NCI-H187 (cell line): ENCODE measurements around the gene LARGE1.
A peak's percentile ranks its signal among the peaks of the same experiment; 100 is the strongest.

Experiments
- DNase-seq, 2 experiments: peaks; one replicate each; lab custom pipeline; 2025; lab: John Stamatoyannopoulos, UW

LARGE1 gene

GRCh38 chr22:33776491-33776890, 143.8 kb downstream of the LARGE1 start:
- no peak for DNase-seq

GRCh38 chr22:33774781-33775180, 145.5 kb downstream of the LARGE1 start:
- no peak for DNase-seq

- no peak for DNase-seq
These were observed 147.5 kb downstream of the LARGE1 start for GRCh38 chr22:33772745-33773144.

DNA sequence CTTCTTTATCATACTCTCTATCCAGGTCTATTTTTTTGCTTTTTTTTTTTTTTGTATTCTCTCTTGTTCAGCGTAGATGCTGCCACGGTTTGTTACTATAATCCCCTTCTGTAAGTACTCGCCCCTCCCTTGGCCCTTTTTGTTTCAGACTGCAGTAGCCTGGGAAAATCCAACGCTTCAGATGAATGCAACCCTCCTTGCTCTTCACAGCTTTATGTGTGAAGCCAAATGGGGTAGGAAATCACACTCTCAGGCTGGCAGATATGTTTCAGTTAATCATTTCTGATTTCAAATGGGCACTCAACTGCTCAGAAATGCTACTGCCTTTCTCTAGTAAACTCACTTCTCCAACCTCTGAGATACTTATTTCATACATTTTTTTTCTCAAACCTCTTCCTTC, 149.1 kb downstream of the LARGE1 start:
- no peak for DNase-seq

GRCh38 chr22:33770723-33771122, 149.6 kb downstream of the LARGE1 start:
- DNase-seq, result no peak

DNA sequence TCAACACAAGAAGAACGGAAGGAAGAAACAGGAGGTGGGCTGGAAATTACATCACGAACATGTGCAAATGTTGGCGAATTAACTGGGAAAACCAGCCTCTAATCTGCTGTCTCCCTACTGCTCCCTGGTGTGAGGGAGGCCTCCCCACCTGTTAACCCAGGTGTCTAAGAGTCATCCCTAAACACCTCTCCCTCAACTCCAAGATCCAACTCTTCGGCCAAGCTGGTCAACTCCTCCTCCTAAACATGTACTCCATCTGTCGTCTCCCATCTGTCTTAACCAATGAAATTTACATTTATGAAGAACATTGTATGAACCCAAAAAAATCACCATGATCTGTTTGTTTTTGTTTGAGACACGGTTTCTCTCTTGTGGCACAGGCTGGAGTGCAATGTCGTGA, 154.2 kb downstream of the LARGE1 start:
- DNase-seq, result no peak

- no peak for DNase-seq
These were observed 161.3 kb downstream of the LARGE1 start for GRCh38 chr22:33758961-33759360.

DNA sequence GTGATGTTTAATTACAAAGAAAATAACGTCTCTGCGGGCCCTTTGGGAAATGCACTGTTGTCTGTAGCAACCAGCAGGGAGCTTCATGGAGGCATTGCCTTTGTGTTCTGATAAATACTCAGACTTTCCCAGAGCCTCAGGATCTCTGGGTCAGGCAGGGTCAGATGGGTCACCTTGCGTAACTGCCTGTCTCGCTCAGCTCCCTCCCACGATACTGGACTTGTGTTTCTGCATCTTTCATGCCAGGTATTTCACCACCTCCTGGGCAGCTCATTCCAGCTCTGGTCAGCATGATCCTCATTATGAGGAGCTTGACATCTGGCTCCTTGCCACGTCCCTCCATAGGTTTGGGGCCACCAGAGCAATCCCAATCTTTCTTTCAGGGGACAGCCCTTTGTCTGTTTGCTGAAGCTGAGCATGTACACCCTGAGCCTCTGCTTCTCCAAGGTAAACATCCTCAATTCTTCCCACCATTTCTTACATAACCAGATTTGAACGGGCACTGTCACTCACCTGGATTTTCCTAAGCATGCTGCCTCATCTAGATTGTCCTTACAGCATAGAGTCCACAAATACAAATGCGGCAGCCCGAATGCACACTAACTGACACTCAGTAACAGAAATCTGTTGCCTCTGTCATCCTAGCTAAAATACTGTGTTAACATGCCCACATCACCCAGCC, 162.3 kb downstream of the LARGE1 start:
- no peak for DNase-seq

- DNase-seq, result no peak
These were observed 163.1 kb downstream of the LARGE1 start for GRCh38 chr22:33757041-33757801.

GRCh38 chr22:33756508-33756949, 163.7 kb downstream of the LARGE1 start:
- no peak for DNase-seq

DNA sequence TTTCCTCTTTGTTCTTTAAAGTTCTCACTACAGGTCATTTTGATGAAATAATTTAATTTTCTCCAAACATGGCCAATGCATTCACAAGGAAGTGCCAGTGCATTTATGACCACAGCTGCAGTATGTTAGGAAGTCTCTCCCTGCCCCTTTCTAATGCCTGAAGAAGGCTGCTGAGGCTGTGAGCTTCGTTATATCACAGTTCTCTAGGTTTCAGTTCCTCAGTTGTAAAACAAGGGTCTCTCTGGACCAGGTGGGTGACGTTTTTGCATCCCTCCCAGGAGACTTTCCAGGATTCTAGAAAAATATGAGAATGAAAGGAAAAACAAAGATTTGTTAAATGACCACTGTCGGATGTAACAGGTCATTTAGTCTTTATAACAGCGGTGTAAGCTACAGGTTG, 171.6 kb downstream of the LARGE1 start:
- no peak for DNase-seq

DNA sequence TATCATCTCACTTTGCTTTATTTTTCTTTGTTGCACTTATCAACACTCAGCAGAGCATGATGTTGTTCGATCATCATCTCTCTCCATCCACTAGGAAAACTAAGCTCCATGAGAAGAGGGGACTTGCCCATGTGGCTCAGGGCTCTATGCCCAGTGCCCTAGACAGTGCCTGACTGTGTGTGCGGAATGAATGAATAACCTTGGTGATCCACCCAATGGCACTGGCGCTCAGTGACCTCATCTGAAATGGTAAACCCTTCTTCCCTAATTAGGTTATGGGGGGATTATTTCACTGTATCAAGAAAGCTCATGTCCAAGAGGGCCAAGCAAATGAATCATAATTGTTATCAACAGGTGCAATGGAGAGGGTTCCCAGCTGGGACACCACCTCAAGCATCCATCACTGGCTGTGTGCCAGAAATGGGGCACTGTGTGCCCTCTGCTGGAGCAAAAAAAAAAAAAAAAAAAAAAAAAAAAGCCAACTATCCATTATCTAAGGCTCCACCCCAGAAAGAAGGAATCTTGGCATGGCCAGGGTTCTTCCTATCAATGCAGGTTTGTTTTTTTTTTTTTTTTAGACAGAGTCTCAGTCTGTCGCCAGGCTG, 172.6 kb downstream of the LARGE1 start:
- DNase-seq, result peak in 1 of 2 experiments; percentile 11

GRCh38 chr22:33747029-33747428, 173.2 kb downstream of the LARGE1 start:
- DNase-seq, result no peak

GRCh38 chr22:33746501-33746928, 173.8 kb downstream of the LARGE1 start:
- DNase-seq, result no peak

DNA sequence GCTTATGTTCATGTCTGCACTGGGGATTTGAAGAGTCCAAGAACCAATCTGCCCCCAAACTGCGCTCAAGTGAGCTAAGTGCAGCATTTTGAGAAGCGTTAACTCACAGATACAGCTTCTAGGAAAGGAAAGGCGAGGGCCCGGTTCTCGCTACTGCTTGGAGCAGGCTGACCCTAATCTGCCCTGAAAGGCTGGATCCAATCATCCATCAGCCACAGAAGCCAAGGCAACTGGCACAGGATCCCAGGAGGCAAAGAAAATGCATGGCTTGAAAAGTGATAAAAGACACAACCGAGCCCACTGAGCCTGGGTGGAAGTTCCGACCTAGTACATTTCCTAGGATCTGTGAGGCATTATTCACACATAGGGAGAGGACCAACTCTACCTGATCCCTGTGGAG, 174.8 kb downstream of the LARGE1 start:
- no peak for DNase-seq

GRCh38 chr22:33743756-33744155, 176.5 kb downstream of the LARGE1 start:
- no peak for DNase-seq

DNA sequence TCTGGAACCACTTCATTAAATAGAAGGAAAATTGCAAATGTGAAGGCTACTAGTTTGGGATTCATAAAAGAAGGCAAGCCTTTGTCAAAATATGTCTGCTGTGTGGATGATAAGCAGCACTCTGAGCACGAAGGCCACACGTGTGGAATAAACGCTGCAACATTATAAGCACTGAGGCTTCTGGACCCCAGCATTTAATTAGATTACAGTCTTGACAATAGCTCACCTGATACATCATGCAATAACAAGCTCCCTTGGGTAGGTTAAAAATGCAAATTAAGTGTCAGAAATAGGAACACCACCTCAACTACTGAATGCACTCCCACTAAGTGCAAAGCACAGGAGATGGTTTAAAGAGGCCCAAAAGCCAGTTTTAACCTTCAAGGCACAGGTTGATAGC, 179.3 kb downstream of the LARGE1 start:
- no peak for DNase-seq

DNA sequence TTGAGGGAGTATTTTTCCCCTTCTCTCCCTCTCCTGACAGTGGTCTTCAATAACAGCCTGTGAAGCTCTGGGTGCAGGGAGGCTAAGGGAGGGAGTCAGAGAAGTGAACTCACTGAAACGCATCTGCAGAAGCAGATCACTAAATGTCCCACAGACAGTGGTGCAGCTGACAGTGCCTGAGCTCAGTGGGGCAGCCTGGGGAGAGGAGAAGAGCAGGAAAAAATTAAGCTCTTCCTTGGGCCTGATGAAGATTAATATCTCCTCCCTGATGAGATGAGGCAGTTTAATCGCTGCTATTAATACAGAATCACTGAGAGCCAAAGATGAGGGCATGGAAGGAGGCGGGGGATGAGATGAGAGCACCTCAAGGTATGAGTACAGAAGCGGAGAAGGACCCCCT, 180.8 kb downstream of the LARGE1 start:
- no peak for DNase-seq

DNA sequence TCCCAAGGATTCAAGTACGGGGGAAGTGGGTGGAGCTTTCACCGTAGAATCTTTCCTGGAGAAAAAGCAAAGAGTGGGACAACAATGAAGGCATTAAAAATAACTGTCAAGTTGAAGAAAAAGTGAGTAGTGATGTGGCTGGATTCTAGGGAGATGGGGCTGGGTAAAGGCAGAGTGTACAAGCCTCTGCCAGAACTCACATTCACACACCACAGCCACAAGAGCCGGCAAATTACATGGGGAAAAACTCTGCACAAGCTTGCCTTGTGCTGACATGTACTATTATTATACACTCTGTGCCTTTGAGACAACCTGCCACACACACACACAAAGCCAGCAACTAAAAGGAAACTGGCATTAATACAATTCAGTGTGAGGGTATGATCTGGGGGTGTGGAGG, 182.6 kb downstream of the LARGE1 start:
- DNase-seq, result no peak

DNA sequence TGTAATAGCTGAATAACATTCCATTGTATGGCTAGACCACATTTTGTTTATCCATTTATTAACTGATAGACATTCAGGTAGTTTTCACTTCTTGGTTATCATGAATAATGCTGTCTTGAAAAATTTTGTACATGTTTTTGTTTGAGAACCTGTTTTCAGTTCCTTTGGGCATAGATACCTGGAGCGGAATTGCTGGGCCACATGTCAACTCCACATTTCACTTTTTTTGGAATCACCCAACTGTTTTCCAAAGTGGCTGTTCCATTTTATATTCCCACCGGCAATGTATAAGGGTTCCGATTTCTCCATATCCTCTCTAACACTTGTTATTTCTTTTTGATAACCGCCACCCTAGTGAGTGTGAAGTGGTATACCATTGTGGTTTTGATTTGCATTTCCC, 184.3 kb downstream of the LARGE1 start:
- no peak for DNase-seq

- no peak for DNase-seq
These were observed 191.4 kb downstream of the LARGE1 start for GRCh38 chr22:33728847-33729246.

- no peak for DNase-seq
These were observed 194.0 kb downstream of the LARGE1 start for GRCh38 chr22:33726294-33726734.

GRCh38 chr22:33723915-33724314, 196.4 kb downstream of the LARGE1 start:
- no peak for DNase-seq
